Stimulated activated CD4-positive, alpha-beta T cell treated with anti-CD3 and anti-CD28 coated beads, Interleukin-4, amount 100 ng/mL, for 1 hour (primary cell): Measurements from ENCODE around the gene SMG6.
A peak's percentile ranks its signal among the peaks of the same experiment; 100 is the strongest.

ENCODE experiments used
- DNase-seq: peaks from one replicate; pipeline ENCODE4 v3.0.0-alpha.2; 2020

Gene SMG6

DNA sequence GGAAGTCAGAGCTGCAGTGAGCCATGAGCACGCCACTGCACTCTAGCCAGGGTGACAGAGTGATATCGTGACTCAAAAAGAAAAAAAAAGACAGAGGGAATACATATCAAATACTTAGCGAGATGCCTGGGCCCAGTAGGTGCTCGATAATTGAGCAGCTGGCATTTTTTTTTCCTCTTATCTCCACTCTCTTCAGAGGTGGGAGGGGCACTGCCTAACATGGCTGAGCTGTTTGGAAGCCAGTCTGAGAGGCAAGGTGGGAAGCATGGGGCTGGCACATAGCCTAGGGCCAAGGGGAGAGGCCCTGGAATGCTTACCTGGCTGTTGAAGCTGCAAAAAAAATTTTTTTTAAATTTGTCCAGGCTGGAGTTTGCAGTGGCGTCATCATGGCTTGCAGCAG, 210.2 kb downstream of the SMG6 start:
- DNase-seq = no peak

DNA sequence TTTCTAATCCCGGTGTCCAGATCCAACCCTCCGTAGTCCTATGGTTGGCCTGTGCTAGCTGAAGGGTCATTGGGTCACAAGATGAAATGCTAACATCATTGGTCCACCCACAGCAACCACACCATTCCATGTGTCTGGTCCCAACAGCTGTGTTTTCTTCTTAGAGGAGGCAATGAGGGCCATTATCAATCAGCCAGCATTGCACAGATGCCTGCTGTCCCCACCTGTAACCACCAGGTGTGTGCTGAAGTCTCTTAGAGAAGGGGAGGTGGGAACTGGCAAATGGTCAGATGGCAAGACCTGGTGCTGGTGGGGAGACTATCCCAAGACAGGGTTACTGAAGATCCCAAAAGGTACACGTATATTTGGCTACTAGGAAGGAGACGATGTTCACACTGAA, 211.3 kb downstream of the SMG6 start:
- DNase-seq = no peak

DNA sequence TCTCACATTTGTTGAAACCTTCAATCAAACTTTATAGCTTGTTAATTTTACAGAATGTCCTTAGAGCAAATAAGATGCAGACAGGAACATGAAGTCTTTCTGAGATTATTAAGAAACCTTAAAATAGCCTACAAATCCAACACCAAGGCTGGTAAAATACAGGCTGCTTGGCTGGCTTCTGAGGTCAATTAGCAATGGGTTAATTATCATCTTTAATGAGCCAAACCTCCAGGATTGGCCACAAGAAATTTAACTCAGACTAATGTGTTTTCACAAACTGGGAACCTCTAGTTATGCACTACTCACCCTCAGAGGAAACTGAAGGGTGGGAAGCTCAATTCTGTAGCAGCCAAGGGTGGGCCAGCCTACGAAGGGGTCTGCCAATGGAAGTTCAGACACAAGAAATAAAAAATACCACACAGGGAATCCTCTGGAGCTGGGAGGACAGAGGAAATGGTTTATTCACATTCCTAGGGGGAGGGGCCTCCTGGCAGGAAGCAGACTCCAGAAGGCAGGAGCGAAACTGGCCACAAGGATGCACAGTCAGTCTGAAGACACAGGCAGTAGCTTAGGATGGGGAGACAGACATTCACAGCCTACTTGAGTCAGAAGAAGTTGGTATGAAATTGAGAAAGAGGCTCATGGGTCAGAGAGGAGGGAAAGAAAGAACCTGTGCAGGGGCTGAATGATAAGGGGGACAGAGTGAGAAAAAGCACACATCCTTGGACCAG, 212.6 kb downstream of the SMG6 start:
- DNase-seq = no peak

DNA sequence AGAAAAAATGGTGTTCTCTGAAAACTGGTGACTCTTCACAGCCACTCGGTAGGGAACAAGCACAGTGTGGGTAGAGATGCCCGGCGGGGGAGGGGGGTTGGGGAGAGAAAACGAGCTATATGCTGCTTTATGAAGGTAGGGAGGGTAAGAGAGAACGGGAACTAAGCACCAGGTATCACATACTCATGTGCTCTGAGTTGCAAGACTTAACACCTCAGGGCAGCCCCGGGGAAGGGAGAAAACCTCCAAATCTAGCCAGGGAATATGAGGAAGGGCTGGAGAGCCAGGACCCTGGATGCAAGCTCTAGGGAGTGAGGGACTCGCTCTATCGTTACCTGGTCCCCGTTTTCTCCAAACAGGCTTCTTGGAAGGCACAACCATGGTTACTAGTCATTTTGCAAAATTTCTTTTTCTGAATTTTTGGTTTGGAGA, 213.4 kb downstream of the SMG6 start:
- peak; percentile 47 for DNase-seq

DNA sequence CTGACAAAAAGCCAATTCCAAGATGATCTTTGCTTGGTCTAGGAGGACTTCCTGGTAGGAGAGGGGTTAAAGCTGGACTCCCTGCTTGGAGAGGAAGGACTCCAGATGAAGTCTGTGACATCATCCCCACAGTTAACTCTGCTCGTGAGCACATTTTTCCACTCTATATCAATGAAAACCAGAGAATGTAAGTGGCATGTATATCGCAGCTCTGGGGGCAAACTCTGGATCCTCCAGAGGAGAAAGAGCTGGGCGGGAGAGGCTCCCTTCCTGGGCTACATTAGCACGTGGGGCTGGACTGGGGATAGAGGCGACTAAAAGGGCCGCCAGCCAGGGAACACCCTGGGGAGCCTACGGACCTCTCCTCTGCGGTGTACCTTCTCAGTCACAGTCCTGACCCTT, 214.6 kb downstream of the SMG6 start:
- DNase-seq = no peak

DNA sequence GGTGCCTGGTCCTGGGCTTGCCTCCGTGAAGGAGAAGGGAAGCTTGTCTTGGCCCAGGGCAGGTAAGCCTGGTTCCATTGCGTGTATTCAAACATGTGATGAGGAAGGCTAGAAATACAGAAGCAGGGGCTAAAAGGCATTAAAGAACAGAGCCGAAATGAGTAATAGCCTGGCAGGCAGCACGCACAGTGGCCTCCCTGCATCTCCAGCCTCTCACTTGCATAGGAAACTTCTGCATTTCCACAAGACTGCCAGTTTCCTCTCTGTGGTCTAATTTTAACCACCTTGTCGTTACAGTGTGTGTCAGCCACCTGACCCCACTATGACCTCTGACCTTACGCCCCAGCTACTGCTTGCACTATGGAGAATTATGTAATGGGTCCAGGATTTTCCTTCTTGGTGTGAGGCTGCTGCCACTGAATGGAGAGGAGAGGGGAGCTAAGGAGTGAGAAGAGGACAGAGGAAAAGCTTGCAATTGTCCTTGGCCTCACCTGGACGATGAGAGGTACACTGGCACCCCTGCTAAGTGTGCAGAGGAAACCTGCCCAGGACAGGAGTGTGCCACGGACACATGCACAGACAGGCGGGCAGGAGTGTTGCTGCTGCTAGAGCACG, 215.9 kb downstream of the SMG6 start:
- DNase-seq = peak; percentile 44

DNA sequence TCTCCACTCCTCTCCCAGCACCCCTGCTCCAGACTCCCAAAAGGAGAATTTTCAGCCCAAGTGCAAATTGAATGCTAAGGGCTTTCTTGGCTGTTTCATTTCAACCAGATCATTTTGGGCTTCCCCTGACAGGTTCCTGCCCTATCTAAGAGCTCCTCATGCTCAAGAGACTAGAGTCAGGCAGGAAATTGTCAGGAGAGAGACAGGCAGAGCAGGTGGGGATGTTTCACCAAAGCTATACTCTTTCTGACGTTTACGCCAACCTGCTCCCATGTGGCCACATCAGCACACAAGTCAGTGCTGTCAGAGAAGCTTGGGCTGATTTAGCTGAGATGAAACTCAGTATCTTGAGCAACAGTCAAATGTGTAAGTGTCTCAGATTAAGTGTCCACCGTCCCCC, 217.3 kb downstream of the SMG6 start:
- no peak for DNase-seq

DNA sequence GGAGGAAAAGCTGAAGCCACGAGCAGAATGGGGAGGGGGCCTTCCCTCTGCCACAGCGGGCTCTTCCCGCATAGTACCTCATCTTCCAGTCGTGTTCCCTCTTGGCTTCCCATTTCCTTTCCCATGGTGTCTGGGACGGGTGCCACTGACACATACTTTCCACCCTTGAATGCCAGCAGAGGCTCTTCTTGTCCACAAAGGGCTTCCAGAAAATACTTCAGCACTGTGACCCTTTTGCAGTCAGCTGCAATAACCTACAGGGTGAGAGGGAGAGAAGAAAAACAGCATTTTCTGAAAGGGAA, 218.0 kb downstream of the SMG6 start:
- no peak for DNase-seq

DNA sequence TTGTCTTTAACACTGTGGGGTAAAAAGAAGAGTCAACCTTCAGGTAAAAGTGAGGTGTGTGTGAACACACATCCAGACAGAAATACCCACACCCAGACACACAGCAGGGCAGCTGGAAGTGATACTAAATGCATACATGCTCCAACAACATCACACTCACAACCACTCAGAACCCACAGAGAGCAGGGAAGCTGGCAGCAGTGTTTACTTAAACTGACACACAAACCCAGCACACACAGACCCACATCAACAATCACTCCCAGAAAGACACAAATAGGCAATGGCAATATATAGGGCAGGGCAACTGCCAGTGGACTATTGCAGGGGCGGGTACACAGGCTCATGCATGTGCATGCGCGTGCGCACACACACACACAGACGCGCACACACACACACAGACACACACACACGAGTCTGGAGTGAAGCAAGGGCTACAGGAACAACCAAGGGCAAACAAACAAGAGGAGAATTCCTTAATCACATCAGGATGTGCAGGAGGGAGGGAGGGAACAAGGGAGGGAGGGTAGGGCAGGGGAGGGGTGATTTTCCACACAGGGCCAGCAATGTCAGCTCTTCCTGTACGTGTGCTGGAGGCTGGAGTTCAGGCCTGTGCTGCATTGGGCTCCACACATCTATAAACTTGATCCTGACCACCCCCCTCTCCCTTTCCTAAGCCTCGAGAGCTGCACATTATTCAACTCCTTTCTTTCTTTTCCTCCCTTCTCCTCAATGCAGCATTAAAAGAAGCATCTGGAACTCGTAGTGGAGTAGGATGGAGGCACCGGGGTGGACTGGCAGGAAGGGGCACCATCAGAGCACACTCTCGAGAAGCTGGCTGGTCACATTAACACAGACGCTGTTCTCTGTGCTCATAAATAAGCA, 218.6 kb downstream of the SMG6 start:
- DNase-seq = no peak

DNA sequence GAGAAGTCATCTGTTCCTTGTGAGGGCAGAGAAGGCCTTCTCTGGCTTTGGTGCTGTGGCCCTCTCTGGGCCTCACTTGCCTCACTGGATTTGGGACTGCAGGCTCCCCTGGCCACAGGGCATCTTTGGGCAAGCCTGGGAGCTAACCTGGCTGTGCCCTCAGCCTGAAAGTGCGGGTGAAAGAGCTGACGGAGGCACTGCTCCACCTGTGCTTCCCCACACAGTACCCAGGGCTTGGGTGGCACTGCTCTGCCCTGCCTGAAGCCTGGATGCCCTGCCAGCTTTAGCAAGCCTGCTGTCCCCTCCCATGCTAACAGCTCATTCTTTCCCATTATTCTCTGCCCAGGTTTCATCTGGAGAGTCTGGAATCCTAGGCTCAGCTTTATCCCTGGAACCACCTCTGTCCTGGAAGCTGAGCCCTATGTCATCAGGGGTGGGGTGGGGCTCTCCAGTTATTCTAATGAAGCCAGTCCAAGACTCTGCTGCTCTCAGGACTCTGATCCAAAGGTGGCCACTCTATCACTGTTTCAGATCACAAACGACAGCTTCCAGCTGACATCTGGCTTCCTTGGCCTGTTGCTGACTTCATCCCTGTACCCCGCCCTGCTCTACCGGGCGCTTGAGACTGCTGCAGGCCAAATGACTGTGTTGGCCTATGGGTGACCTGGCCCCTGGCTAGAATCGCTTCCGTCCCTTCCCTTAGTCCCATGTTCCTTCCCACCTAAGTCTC, 219.4 kb downstream of the SMG6 start:
- DNase-seq = no peak

DNA sequence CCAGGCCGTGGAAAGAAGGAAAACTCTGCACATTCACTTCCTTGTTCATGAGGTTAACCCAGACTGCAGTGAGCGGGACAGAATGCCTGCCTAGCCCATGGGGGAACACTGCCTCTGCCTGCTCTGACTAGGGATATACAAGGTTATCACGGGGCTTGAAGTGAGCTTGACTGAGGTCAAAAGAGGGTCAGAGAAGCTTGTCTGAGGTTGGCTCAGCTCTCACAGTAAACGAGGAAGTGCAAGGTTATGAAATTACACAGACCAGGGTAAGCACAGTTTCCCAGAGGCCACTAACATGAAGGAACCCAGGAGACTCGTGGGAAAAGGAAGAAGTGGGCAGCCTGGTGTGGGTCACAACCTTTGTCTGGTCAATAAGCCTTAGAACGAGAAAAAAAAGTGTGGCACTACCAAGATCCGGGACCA, 220.0 kb downstream of the SMG6 start:
- no peak for DNase-seq

DNA sequence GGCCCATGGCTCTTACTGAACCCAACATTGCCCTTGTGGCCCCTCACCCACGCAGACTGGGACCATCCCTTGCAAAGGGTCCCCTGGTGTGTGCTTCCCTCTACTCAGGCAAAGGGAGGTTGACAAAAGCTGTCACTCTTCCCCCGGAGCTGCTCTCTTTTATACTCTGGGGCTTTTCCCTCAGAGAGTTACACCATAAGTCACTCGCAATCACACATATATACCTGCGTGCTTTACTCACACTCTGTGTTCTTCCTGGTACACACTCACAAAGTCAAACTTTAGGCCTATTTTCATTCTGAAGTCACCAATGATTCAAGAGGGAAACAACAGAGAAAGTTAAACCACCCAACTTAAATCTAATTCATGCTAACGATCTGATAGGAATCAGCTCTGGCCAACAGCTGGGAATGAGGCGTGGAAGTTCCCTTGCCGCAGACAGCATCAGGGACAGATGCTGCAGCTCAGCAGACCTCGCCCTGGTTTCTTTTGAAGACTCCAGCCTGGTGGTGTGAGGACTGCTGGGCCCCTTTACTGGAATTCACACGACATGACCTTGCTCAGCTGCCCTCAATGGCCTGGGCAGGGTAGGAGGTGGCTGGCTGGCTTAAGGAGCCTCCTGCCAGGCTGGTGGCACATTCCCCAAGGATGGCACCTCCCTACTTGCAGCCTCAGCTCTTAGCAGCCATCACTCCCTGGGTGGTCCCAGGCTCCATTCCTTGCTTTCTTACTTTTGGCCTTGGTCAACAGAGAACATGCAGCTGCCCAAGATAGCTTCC, 221.4 kb downstream of the SMG6 start:
- DNase-seq = no peak

DNA sequence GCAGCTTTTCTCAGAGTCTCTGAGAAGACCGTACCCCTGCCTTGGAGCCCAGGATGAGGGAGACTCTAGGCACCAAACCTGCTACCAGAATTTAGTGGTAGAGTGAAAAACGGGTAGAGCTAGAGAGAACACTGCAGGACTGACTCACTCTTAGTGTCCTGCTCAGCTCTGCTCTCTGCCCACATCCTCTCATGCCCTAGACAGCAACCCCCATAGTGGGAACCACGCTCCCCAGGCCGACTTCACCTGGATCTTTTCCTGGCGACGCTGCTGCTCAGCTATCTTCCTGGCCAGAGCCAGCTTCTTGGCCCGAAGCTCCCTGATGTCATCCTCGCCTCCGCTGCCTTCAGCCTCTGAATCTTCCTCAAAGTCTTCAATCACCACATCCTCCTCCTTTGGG, 222.0 kb downstream of the SMG6 start:
- no peak for DNase-seq

DNA sequence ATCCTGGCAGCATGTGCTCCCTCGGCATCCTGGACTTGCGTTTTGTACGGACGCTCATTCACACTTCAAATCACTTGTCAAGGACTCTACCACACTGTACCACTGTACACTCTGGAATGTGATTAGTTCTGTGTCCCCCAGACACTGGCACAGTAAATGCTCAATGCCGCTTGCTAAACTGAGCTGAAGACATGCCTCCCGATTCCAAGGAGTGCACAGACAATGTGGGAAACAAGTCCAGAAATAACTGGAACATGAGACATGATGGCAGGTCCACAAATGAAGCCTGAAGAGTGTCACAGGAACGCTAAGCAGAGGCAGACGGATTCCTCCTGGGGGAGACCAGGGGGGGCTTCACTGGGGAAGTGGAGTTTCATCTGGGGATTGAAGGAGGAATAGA, 226.5 kb downstream of the SMG6 start:
- no peak for DNase-seq

DNA sequence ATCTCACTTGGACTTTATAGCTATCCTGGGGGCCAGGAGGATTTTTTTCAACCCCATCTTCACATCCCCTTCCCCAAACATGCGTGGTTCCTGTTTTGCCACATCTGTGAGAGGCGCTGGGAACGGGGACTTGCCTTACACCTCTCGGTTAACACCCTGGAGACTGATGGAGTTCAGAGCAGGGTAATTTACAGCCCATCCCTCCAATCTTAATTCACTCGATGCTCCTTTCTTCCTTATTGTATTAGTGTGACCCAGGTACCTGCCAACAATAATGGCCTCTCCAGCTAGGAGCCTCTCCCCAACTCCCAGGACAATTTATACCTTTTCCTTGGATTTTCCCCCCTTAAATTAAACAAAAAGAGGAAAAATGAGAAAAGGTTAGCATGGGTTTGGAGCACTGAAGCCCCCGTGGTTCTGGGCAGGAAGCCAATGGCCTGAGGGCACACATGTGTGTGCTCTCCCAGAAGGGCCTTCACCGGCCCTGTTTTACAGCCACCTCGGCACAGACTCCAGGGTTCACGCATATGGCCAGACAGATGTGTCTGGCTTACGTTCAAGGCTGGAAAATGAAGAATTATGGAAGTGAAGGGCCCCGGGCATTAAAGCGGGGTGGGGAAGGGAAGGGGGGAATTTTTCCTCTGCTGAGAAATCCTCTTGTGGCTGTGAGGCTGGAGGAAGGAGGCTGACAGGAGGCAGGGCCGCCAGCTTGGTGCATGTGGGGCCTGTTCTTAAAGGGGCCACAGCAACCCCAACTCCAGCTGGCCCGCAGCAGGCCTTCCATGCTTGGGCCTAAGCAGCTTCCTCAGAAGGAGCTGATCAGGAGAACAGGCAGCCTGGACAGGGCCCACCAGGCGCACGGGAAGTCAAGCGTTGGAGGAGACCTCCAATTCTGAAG, 227.2 kb downstream of the SMG6 start:
- no peak for DNase-seq

DNA sequence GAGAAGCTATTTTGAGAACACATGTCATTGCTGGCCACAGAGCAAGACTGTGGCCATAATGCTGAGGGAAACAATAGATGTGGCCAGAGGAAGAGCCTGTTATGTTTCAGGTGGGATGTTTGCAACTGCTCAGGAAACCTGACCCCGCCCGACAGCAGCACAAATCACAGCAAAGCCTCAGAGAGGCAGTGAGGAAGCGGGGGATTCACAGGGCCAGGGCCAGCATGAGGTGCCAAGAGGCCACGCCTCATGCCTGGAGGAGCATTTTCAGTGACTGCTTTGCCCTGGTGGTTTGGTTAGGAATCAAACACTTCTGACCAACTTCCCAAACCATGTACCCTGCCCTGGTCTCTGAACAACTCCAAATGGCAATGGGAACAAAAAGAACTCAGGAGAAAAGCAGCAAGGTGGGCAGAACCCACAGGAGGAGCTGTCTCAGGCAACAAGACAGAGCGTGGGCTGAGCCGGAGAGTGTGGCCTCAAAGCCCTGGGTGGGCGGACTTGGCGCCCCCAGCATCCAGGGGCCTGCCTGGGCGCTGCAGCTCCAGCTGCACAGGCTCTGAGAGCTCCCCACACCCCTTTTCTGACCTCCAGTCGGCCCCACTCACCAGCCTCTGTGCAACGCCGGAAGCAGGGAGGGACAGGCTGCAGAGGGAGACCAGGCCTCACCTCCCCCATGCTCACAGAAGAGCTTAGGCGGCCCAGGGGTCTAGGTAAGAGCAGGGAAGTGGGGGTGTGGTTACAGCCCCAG, 228.1 kb downstream of the SMG6 start:
- no peak for DNase-seq

DNA sequence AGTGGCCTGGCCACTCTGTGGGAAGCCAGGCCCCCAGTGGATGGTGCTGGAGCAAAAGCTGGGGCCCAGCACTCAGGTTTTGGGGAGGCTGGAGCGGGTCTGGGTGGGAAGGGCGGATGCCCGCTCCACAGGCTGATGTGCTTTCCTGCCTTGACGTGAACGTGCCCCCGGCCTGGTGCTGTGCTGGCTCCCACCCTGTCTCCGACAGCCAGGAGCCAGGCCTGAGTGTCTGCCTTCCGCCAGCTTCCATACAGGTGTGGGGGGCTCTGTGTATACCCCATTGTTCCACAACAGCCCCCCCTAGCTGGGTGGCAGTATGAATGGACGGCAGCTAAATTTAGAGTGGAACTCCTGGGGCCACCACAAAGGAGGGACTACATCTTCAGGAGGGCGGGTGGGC, 228.7 kb downstream of the SMG6 start:
- no peak for DNase-seq

DNA sequence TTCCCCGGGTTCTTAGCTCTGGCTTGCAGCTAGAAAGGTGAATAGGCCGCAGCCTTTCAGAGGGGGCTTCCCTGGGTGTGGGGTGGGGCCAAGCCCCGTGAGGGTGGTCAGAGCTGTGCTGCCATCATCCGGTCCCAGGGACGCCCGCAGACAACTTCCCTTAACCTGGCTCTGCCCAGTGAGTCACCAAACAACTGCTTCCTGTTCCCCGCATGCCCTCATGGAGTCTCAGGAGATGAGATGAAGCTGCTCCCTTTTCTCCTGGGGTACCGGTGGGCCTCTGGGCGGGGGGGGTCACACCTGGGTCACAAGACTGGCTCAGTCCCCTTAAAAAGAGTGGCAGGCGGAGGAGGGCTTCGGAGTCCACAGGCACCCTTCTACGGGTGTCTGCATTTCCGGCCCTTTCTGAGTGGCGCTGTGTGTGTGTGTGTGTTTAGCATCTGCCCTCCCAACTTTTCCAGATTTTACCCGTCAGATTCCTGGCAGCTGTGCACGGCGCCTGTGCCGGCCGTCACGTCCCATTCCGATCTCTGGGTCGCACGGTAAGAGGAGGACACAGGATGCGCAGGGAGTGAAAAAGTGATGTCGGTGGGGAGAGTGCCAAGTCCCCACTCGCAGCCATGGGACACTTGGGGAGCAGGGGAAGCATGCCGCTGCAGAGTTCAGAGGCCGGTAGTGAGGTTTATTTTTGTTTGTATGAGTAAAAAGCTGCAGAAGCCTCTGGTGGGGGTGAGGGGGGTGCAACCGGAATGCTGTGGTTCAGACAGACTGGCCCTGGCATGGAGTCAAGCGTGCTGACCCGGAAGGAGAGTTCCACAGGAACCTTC, 231.9 kb downstream of the SMG6 start:
- no peak for DNase-seq

DNA sequence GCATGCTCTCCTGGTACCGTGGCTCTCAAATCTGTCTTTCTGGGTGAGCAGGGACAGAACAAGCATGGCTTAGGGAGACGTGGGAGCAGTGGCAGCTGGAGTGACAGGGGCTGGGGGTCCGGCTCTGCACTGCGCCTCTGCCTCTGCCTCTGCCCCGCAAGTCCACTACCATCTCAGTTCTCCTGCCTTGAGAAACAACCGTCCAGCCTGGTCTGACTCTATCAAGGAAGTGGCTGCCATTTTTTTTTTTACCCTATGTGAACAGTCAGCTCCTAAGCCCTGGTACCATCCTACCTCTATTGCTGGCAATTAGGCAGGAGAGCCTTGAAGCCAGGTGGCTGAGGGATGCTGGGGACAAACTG, 232.6 kb downstream of the SMG6 start:
- no peak for DNase-seq
